Measurements from ENCODE around the gene NFIA. TPM values are rescaled to one million over a fixed set of nuclear protein-coding genes. Genes with fewer than 3 reads are reported as not detected.

The NFIA gene
- total RNA-seq, 1 experiment from 2014 or later, result 0.47 TPM

GRCh38 chr1:61187352-61188086, 105.2 kb downstream of the NFIA start:
- in situ Hi-C loops (cut with HindIII; ENCODE audit: low sequenced_read_pairs), result no loop called here
- DNase-seq (ENCODE audit: low spot score), result peak; percentile 56

DNA sequence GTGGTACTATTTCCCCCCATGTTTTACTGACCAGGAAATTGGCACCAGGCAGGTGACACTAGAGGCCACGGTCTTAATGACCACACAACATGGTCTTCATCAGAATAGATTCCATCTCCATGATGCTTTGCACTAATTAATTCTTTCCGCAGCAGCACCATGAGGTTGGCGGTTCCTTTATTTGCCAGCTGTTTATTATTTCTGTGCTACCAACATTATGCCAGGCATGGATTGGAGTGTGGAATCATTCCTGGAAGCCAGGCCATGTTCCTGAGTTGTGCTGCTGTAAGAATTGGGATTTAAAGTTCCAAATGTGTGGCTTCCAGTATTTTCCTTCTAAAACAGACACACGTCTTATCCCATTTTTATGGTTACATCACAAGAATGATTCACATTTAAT, 107.8 kb downstream of the NFIA start:
- in situ Hi-C loops (cut with HindIII; ENCODE audit: low sequenced_read_pairs), result no loop called here
- no peak for DNase-seq (ENCODE audit: low spot score)

GRCh38 chr1:61190618-61191432, 108.5 kb downstream of the NFIA start:
- no peak for DNase-seq (ENCODE audit: low spot score)
- in situ Hi-C loops (cut with HindIII; ENCODE audit: low sequenced_read_pairs), result no loop called here

- no peak for DNase-seq (ENCODE audit: low spot score)
- in situ Hi-C loops (cut with HindIII; ENCODE audit: low sequenced_read_pairs), result no loop called here
These were observed 109.0 kb downstream of the NFIA start for GRCh38 chr1:61191433-61191720.

DNA sequence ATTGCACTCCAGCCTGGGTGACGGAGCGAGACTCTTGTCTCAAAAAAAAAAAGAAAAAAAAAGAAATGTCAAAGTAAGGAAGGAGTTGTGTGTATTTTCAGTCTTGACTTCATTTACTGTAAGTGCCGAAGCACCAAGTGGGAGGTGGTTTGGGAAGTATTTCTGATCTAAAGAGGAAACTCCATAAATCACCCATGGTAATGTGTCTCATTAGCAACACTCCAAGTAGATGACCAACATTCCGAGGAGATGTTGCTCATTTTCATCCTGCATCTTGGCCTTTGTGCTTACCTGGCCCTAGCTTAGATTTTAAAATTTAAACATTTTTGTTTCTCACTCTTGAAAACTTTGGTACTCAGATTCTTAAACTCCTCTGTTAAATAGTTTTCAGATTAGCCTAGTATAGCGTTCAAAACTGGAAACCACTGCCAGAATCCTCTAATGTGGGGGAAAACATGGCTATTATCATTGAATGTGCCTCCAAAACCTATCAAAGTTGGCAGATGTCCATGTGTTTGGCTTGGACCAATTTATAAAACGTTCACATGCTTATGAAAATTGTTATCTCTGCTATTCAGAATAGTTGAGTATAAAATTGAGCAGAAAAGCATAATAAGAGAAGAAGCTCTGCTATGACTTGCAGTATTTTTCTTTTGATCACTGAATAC, 110.4 kb downstream of the NFIA start:
- in situ Hi-C loops (cut with HindIII; ENCODE audit: low sequenced_read_pairs), result no loop called here
- no peak for DNase-seq (ENCODE audit: low spot score)

- in situ Hi-C loops (cut with HindIII; ENCODE audit: low sequenced_read_pairs), result no loop called here
- no peak for DNase-seq (ENCODE audit: low spot score)
These were observed 111.4 kb downstream of the NFIA start for GRCh38 chr1:61193808-61194207.

GRCh38 chr1:61198554-61198953, 116.2 kb downstream of the NFIA start:
- in situ Hi-C loops (cut with HindIII; ENCODE audit: low sequenced_read_pairs), result no loop called here
- DNase-seq (ENCODE audit: low spot score), result peak; percentile 96

GRCh38 chr1:61201035-61201434, 118.7 kb downstream of the NFIA start:
- DNase-seq (ENCODE audit: low spot score), result no peak

GRCh38 chr1:61202854-61203598, 120.7 kb downstream of the NFIA start:
- DNase-seq (ENCODE audit: low spot score), result no peak
- in situ Hi-C loops (cut with HindIII; ENCODE audit: low sequenced_read_pairs), result no loop called here

More at GRCh38 chr1:61201035-61201434, 118.7 kb downstream of the NFIA start:
- in situ Hi-C loops (cut with HindIII; ENCODE audit: low sequenced_read_pairs), result no loop called here

DNA sequence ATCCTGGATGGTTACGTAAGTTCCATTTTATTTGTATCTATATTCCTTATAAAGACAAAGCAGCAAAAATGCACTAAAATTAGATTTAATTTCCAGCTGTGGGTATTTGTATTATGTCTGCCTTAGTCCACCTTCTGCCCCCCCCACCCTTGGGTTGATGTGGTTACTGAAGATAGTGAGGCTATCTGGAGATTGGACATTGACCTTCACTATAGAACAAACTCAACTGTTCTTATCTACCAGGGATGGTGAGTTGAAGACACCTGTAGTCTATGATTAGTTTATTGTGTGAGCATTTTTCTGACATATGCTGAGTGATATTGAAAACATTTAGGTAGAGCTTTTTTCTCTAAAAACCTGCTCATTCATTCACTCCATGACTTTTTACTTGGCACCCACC, 122.2 kb downstream of the NFIA start:
- DNase-seq (ENCODE audit: low spot score), result no peak
- in situ Hi-C loops (cut with HindIII; ENCODE audit: low sequenced_read_pairs), result no loop called here

DNA sequence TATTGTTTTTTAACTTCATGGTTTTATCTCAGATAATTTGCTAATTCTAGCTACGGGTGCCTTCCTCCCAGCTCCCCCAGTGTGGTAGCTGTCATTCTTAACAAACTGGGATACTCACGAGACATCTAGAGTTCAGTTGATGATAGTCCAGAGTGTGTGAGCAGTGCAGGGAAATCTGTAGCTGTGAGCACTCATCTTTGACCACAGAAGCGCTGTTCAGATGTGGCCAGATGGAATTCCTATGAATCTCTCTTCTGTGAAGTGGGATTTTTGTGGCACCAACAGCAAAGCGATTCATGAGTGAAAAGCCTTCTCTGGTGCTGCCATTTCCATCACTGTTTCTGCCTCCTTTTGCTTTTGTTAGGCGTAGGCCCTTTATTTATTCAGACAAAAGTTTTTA, 125.1 kb downstream of the NFIA start:
- DNase-seq (ENCODE audit: low spot score), result no peak
- in situ Hi-C loops (cut with HindIII; ENCODE audit: low sequenced_read_pairs), result no loop called here

GRCh38 chr1:61208172-61208571, 125.8 kb downstream of the NFIA start:
- no peak for DNase-seq (ENCODE audit: low spot score)
- in situ Hi-C loops (cut with HindIII; ENCODE audit: low sequenced_read_pairs), result no loop called here

- DNase-seq (ENCODE audit: low spot score), result no peak
- in situ Hi-C loops (cut with HindIII; ENCODE audit: low sequenced_read_pairs), result no loop called here
These were observed 126.5 kb downstream of the NFIA start for GRCh38 chr1:61208831-61209230.

DNA sequence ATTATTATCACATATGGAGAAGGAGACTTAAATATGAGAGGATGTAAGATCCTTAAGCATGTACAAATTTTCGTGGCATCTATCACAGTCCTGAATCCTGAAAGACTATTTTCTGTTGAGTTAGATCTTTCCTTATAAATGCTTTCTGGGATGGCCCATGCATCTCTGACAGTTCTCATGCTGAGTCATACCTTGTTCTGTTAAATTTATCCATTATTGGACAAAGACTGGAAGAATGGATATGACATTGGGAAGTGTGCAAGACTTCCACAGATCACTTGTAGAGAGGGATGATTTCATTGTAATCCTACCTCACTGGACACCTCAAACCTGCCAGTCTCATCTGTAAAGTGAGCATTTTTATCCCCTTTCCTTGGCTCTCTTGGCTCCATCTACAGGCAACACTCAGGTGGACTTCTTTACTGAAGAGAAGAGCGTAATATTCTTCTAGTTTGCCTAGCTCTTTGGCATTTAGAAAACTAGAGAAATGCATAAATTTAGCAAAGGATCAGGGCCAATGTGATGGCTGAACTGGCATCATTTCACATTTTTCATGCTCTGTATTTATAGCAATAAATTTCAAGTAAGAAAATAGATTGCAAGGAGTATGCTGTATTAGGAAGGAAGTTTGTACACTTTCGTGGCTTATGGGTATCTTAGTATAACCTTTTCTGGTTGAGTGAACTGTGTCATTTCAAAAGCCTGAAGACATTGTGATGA, 128.2 kb downstream of the NFIA start:
- in situ Hi-C loops (cut with HindIII; ENCODE audit: low sequenced_read_pairs), result no loop called here
- DNase-seq (ENCODE audit: low spot score), result peak; percentile 76

DNA sequence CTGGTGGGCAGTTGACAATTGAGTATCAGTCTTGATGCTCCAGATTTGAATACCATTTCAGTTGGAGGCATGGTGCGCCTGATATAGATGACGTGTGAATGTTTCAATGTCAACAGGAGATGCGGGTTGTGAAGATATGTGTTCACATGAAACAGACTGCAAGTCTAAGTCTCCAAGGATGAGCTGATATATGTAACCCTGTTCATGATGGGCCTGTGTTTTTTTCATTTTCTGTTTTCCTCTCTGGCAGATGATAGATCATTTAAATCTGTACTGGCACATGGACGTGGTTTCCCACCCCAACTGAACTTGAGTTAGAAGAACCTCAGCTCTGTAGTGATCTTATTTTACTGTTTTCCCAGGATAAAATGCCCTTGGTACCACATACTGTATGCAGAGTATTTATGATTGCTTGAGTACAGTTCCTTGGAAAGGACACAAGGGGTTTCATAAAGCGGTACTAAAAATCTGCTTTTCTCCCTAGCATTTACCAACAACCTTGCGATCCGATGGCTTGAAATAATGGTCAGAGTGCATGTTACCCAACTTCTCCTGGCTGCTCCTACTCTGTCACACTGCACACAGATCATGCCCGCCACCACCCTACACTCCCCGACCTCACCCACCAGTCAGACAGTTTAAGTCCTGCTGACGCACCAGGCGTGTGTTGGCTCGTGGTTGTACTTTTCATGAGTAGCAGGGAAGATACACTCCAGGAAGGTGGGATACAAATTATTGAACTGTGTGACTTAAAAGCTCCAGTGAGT, 131.1 kb downstream of the NFIA start:
- in situ Hi-C loops (cut with HindIII; ENCODE audit: low sequenced_read_pairs), result no loop called here
- DNase-seq (ENCODE audit: low spot score), result no peak

GRCh38 chr1:61215119-61215518, 132.8 kb downstream of the NFIA start:
- in situ Hi-C loops (cut with HindIII; ENCODE audit: low sequenced_read_pairs), result no loop called here
- no peak for DNase-seq (ENCODE audit: low spot score)

DNA sequence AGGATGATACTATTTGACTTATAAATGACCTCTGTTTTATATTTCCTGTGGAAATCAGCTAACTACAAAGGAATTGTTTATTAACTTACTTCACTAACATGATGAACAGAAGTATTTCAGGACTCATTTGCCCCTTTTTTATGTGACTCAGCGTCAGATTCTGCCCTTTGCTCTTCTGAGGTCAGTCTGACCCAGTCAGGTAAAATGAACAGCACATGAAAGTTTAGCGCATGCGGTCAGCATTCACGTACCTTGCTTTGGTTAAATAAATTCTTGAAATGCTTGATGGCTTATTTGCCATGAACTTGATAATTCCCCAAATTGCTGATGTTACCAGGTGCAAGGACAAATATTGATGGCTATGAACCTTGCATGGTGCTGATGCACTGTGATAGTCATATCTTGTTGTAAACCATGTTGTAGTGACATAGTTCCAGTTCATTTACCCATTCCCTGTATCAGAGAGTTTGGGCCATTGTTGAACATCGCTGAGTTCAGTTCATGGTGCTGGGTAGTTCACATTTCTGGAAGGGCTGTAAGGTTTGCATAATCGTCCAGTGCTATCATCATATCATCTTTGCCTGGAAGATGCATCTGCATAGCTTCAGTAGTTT, 133.4 kb downstream of the NFIA start:
- no peak for DNase-seq (ENCODE audit: low spot score)
- in situ Hi-C loops (cut with HindIII; ENCODE audit: low sequenced_read_pairs), result no loop called here

GRCh38 chr1:61220536-61220935, 138.2 kb downstream of the NFIA start:
- in situ Hi-C loops (cut with HindIII; ENCODE audit: low sequenced_read_pairs), result no loop called here
- DNase-seq (ENCODE audit: low spot score), result no peak
